Kidney (tissue), 14 donors: ENCODE measurements around the gene HIC1. TPM values are rescaled to one million over a fixed set of nuclear protein-coding genes. Genes with fewer than 3 reads are reported as not detected.

Experiments used
- DNase-seq, 5 donors: peaks; one replicate each; pipeline ENCODE4 v3.0.0-alpha.2; 2013 to 2020
- FAIRE-seq: peaks from 2 replicates; lab custom pipeline; 2012; peaks lifted over from hg19 to GRCh38; lab: Jason Lieb, UNC
- H3K27ac ChIP-seq, 2 donors: one replicate each; pipeline ENCODE4 v1.7.0; 2013; ENCODE audit warnings: low read depth in 2 of 2, low read length in 2 of 2, inconsistent platforms in 1 of 2
- H3K27me3 ChIP-seq: one replicate; pipeline ENCODE4 v1.7.1; 2013; ENCODE audit warnings: low read length, inconsistent platforms; ENCODE audit not compliant: control insufficient read depth, insufficient read depth
- H3K36me3 ChIP-seq, 3 donors: one replicate each; pipeline versions ENCODE4 v1.7.0 to v1.7.1; 2013; ENCODE audit warnings: low read length in 3 of 3, control low read depth in 1 of 3, inconsistent platforms in 1 of 3; ENCODE audit not compliant: insufficient read depth in 3 of 3, control insufficient read depth in 2 of 3
- H3K4me1 ChIP-seq, 3 donors: one replicate each; pipeline versions ENCODE4 v1.7.0 to v1.7.1; 2013; ENCODE audit warnings: low read length in 3 of 3, inconsistent platforms in 1 of 3, low read depth in 1 of 3; ENCODE audit not compliant: control insufficient read depth in 2 of 3, insufficient read depth in 2 of 3
- H3K4me3 ChIP-seq, 3 donors: one replicate each; pipeline versions ENCODE4 v1.7.0 to v1.8.1; 2013; ENCODE audit warnings: low read length in 3 of 3, control low read depth in 1 of 3, inconsistent platforms in 1 of 3
- H3K9ac ChIP-seq, 3 donors: one replicate each; pipeline versions ENCODE4 v1.7.0 to v1.7.1; 2013; ENCODE audit warnings: low read length in 3 of 3, control low read depth in 1 of 3, inconsistent platforms in 1 of 3
- H3K9me3 ChIP-seq, 3 donors: one replicate each; pipeline versions ENCODE4 v1.7.0 to v1.7.1; 2013; ENCODE audit warnings: low read length in 3 of 3, control low read depth in 1 of 3, inconsistent platforms in 1 of 3; ENCODE audit not compliant: control insufficient read depth in 2 of 3, insufficient read depth in 1 of 3
- CTCF ChIP-seq: IDR thresholded peaks from 3 replicates; pipeline ENCODE4 v1.5.1; 2012; ENCODE audit warnings: mild to moderate bottlenecking, moderate library complexity, borderline replicate concordance; ENCODE audit not compliant: insufficient read depth; ENCODE audit errors: extremely low read depth
- intact Hi-C: fragments of 100-400 bp; cut with DNase I; formaldehyde crosslinking; loops from one replicate; pipeline ENCODE4 v1.11.1; 2022
- polyA plus RNA-seq: library from polyadenylated mRNA; stranded (reverse); fragments of 350-450 nt; fragmentation: Illumina TruSeq; extraction: RNeasy Lipid Tissue Mini Kit (QIAGEN cat#74804); gene quantifications from one replicate; pipeline ENCODE4 v1.2.3, GENCODE V29; 2014; ENCODE audit warnings: low read depth, low replicate concordance; ENCODE audit not compliant: insufficient read depth
- total RNA-seq: library from RNA; stranded (reverse); fragmentation: NEBNext Ultra II Directional; extraction: Animal tissue kit (Norgen Biotek cat#: 25700); gene quantifications from one replicate; pipeline ENCODE4 v1.2.1, GENCODE V29; 2021
- donor health status: control.
- donor health status: control.
- donor health status: control.
- donor health status: control.
- donor health status: control.
- donor health status: DM: yes; HTN: yes; CAD: no.
- donor health status: Normal renal cell carcinoma (clear cell type).

Gene HIC1
- total and polyA plus RNA-seq, 2 donors from 2014 or later = 2.7 to 13.0 TPM

GRCh38 chr17:2042933-2043332 lies 12.0 kb upstream of the HIC1 start:
- Histone ChIP-seq H3K27ac (peak overlapping the region in 1 of 2 donors; percentile 88), H3K36me3 (peaks cover 0 to 16% (median 5%) of the 10 kb centered on the region in 3 donors), H3K9me3 (no peaks in the 10 kb centered on the region), H3K4me3 (peak overlapping the region in 2 of 3 donors; percentile 95 to 96), H3K9ac (peak overlapping the region in 2 of 3 donors; percentile 29 to 97), H3K27me3 (no peaks in the 10 kb centered on the region), H3K4me1 (peaks cover 0 to 17% (median 15%) of the 10 kb centered on the region in 3 donors)
- TF ChIP-seq CTCF = no peak
- no peak for FAIRE-seq
- intact Hi-C loops = loop anchor here (5.0 kb wide), 1 partner anchor 136 kb away; no protein-coding TSS in a partner anchor
- no peak for DNase-seq

- DNase-seq = no peak
- Histone ChIP-seq H3K27ac (no peak overlapping the region), H3K4me3 (no peak overlapping the region), H3K27me3 (no peaks in the 10 kb centered on the region), H3K9me3 (no peaks in the 10 kb centered on the region), H3K9ac (no peak overlapping the region), H3K36me3 (peaks cover 0 to 11% (median 5%) of the 10 kb centered on the region in 3 donors), H3K4me1 (peaks cover 0 to 18% (median 17%) of the 10 kb centered on the region in 3 donors)
- FAIRE-seq = no peak
- TF ChIP-seq CTCF = no peak
- intact Hi-C loops = loop anchor here (5.0 kb wide), 1 partner anchor 136 kb away; no protein-coding TSS in a partner anchor
These were observed 11.1 kb upstream of the HIC1 start for GRCh38 chr17:2043785-2044184.

GRCh38 chr17:2044263-2044894 lies 10.5 kb upstream of the HIC1 start:
- H3K36me3 ChIP-seq = peaks cover 0 to 11% (median 5%) of the 10 kb centered on the region in 3 donors
- DNase-seq (no peak), FAIRE-seq (no peak)
- no peaks in the 10 kb centered on the region for H3K27me3 ChIP-seq
- intact Hi-C loops = loop anchor here (5.0 kb wide), 1 partner anchor 137 kb away; no protein-coding TSS in a partner anchor
- no peaks in the 10 kb centered on the region for H3K9me3 ChIP-seq
- H3K4me3 ChIP-seq = no peak overlapping the region
- TF ChIP-seq CTCF = no peak
- no peak overlapping the region for H3K9ac ChIP-seq
- peaks cover 0 to 23% (median 20%) of the 10 kb centered on the region in 3 donors for H3K4me1 ChIP-seq
- no peak overlapping the region for H3K27ac ChIP-seq
